Measurements from ENCODE around the gene ASPG.

The ASPG gene

DNA sequence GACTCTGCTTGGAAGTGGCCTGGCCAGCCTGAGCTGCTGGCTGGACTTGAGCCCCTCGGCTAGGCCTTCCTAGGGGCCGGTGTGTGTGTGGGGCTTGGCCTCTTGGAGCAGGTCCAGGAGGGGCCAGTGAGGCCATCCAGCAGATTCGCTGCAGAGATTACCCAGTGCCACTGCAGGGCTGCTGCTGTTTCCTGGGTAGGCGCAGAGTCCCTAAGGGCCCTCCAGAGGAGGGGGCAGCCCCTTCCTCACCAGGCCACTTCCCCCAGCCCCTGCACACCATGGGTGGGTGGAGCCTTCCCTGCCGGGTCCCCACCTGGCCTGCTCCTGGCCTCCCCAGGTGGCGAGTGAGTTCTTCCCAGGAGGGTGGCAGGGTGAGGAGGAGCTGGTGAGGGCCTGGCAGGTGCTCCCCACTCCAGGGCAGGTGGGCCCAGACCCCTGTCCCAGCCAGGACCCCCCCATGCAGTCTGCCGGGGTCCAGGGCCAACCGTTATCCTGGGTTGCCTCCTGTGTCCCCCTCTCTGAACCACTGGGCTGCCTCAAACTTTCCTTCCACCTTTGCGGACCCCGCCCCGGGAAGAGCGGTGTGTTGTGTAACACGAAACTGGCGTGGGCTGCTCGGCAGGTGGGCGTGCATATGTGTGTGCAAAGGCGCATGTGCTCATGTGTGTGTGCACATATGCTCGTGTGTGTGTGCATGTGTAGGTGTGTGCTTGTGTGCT lies 25.1 kb downstream of the ASPG start:
- DNase-seq (ENCODE audit: low read depth): no peak
- TF ChIP-seq, protein P1, sequence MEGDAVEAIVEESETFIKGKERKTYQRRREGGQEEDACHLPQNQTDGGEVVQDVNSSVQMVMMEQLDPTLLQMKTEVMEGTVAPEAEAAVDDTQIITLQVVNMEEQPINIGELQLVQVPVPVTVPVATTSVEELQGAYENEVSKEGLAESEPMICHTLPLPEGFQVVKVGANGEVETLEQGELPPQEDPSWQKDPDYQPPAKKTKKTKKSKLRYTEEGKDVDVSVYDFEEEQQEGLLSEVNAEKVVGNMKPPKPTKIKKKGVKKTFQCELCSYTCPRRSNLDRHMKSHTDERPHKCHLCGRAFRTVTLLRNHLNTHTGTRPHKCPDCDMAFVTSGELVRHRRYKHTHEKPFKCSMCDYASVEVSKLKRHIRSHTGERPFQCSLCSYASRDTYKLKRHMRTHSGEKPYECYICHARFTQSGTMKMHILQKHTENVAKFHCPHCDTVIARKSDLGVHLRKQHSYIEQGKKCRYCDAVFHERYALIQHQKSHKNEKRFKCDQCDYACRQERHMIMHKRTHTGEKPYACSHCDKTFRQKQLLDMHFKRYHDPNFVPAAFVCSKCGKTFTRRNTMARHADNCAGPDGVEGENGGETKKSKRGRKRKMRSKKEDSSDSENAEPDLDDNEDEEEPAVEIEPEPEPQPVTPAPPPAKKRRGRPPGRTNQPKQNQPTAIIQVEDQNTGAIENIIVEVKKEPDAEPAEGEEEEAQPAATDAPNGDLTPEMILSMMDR (conservative IDR thresholded peaks at IDR 0.05; ENCODE audit: low read depth, low read length): no peak

DNA sequence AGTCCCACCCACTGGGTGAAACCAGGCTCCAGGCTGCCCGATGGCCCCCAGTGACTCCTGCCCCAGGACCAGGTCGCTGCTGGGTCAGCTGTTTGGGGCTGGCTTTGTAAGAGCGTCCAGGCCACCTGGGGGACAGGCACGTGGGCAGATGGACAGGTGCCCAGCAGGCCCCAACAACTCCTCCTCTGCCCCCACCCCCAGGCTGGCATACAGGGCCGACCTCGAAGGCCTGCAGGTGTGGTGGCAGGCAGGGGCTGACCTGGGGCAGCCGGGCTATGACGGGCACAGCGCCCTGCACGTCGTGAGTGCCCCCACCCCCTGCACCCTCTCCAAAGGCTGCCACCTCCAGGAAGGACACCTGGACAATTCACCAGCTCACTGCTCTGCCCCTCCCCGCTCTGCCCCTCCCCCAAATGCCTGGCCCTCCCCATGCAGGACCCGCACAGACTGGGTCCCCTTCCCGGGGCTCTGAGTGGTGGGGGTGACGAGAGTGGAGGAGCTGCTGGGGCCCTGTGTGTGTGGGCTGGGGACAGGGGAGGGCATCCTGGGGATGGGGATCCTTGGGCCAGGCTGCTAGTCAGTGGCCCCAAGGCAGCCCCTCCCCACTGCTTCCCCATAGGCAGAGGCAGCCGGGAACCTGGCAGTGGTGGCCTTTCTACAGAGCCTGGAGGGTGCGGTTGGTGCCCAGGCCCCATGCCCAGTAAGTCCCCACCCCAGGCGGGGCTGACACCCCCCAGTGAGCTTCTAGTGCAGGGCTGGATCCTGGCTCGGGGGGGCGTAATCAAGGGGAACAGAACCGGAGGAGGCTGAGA lies 26.0 kb downstream of the ASPG start:
- no peak for DNase-seq (ENCODE audit: low read depth)
- TF ChIP-seq, protein P1 (conservative IDR thresholded peaks at IDR 0.05; ENCODE audit: low read depth, low read length): no peak
- H3K4me3 ChIP-seq (ENCODE audit: low read depth, low read length): no peak overlapping the region

More for the DNA sequence above, 25.1 kb downstream of the ASPG start:
- no peak overlapping the region for H3K4me3 ChIP-seq (ENCODE audit: low read depth, low read length)

DNA sequence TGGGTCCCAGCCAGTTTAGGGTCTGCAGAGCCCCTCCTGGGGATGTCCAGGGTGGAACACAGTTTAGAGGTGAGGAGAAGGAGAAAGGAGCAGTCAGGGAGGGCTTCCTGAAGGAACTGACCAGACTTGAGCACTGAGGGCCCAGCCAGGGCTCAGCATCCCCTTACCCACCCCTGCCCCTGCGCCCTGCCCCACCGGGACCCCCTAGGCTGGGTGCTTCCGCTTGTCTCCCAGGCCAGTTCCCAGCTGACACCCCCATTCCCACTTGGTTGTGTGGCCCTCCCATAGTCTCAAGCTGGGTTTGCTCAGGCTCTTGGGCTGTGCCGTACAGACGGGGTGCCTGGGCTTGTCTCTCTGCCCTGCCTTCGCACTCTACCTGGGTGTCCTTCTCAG lies 26.6 kb downstream of the ASPG start:
- no peak for DNase-seq (ENCODE audit: low read depth)
- TF ChIP-seq, protein P1 (conservative IDR thresholded peaks at IDR 0.05; ENCODE audit: low read depth, low read length): no peak
- H3K4me3 ChIP-seq (ENCODE audit: low read depth, low read length): no peak overlapping the region

DNA sequence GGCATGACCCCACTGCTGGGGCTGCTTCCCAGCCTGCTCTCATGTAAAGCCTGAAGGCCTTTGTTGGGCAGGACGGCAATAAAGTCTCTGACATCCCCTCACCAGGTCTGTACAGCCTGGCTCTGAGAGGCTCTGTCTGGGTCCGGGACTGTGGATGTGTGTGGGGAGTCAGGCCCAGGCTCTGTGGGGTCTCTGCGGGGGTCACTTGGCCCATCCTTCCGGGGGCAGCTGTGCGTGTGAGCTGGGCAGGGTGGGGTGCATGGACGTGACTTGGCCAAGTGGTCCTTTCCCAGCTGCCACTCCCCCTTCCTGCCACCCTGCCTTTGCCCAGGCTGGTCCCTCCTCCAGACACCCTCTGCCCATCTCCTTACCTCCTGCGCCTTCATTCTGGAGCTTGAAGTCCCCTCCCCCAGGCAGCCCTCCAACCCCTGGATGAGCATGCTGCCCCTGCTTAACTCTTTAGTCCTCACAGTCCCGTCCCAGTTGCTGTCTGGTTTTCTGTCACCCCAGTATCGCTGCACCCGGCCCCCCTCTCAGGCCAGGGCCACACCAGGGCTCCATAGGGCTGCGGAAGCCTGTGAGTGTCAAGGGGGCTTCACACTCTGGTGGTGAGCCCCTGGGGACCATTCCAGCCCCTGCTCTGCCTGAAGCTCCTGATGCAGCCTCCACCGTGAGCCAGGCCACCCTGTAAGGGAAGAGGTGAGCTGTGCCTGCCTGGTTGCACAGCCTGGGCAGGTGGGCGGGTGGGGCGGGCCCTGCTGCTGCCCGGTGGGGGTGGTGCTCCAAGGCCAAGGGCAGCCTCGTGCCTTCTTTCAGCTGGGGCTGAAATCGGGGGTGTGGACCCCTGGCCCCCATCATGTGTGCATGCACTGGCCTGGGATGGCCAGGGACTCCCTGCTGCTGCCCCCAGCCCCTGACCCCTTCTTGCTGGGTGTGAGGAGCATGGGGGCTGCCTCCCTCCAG lies 27.4 kb downstream of the ASPG start:
- no peak overlapping the region for H3K4me3 ChIP-seq (ENCODE audit: low read depth, low read length)
- no peak for DNase-seq (ENCODE audit: low read depth)
- TF ChIP-seq, protein P1 (conservative IDR thresholded peaks at IDR 0.05; ENCODE audit: low read depth, low read length): no peak

DNA sequence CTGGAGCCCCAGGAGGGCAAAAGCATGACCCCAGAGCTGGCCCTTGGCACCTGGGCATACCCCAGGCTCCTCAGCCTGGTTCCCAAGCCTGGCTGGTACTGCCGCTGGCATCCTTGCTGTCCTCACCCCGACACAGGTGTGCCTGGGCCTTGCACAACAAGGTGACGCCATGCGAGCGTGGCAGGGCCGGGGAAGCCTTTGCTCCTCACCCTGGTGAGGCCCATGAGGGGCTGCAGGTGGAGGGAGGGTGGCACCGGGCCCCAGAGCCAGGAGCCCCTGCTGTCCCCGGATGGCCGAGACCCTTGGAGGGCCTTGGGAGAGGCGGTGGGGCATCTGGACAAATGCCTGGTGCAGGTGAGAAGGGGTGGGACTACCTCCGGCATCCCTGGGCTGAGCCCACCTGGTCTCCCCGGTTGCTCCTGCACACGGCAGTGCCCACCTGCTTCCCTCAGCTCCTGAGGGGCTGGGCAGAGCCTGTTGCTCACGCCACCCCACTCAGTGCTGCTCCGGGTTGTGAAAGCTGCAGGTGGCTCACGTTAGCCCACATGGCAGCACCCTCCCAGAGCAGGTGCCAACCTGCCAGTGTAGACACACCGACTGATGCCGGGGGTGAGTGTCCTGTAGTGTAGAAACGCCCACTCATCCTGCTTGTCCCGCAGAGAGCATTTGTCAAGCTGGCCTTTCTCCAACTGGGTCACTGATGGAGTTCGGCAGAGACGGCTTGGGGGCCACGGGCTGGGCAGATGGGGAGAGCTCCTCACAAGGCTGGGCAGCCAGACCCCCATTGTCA lies 28.3 kb downstream of the ASPG start:
- H3K4me3 ChIP-seq (ENCODE audit: low read depth, low read length): no peak overlapping the region
- DNase-seq (ENCODE audit: low read depth): no peak
- TF ChIP-seq, protein P1 (conservative IDR thresholded peaks at IDR 0.05; ENCODE audit: low read depth, low read length): no peak

Data from choroid plexus epithelial cell (primary cell).